WTC11 (cell line): Measurements from ENCODE around the gene TULP1. TPM values are rescaled to one million over a fixed set of nuclear protein-coding genes. Genes with fewer than 3 reads are reported as not detected.
A peak's percentile ranks its signal among the peaks of the same experiment; 100 is the strongest.

Experiments
- ATAC-seq: fragments of 200-7000 bp; cut with Tn5 transposase; 2 replicates; pipeline ENCODE4 v1.10.0; 2021; ENCODE audit warnings: mild to moderate bottlenecking, moderate library complexity
- CTCF ChIA-PET: fragments of 300-600 bp; sonication (Branson Sonifier 250); formaldehyde crosslinking; loops from one replicate; lab custom pipeline; 2021; ENCODE audit warnings: antibody characterized with exemption; lab: Charles Lee
- POLR2A ChIA-PET: fragments of 350-600 bp; sonication (Branson Sonifier 250); formaldehyde crosslinking; loops from one replicate; lab custom pipeline; 2021; ENCODE audit warnings: antibody characterized with exemption; lab: Charles Lee
- DNase-seq: peaks from one replicate; pipeline ENCODE4 v3.0.0; 2021; ENCODE audit warnings: low spot score
- H3K27ac Mint-ChIP-seq: 2 replicates; pipeline ENCODE4 v1.8.0; 2021; ENCODE audit warnings: mixed read lengths
- H3K27me3 Mint-ChIP-seq: 2 replicates; pipeline ENCODE4 v1.8.0; 2021; ENCODE audit warnings: low read depth, mild to moderate bottlenecking, moderate library complexity, mixed read lengths
- H3K36me3 Mint-ChIP-seq: 2 replicates; pipeline ENCODE4 v1.8.0; 2021; ENCODE audit warnings: mixed read lengths
- H3K4me1 Mint-ChIP-seq: 2 replicates; pipeline ENCODE4 v1.8.0; 2022; ENCODE audit warnings: mixed read lengths
- H3K4me3 Mint-ChIP-seq: 2 replicates; pipeline ENCODE4 v1.8.0; 2021; ENCODE audit warnings: mild to moderate bottlenecking, moderate library complexity, mixed read lengths
- H3K9me3 Mint-ChIP-seq: 2 replicates; pipeline ENCODE4 v1.8.0; 2021; ENCODE audit warnings: mixed read lengths
- ATF3 ChIP-seq: sonication (generic); formaldehyde crosslinking; conservative IDR thresholded peaks from 2 replicates; pipeline ENCODE4 v1.8.1; 2022; ENCODE audit warnings: mild to moderate bottlenecking, missing genetic modification reagents
- E2F4 ChIP-seq: sonication (generic); formaldehyde crosslinking; IDR thresholded peaks from 2 replicates; pipeline ENCODE4 v1.8.1; 2022; ENCODE audit warnings: low read depth, mild to moderate bottlenecking, moderate library complexity, missing genetic modification reagents, borderline replicate concordance
- ESRRA ChIP-seq: sonication (generic); formaldehyde crosslinking; IDR thresholded peaks from 2 replicates; pipeline ENCODE4 v1.8.1; 2022; ENCODE audit warnings: mild to moderate bottlenecking, missing genetic modification reagents, borderline replicate concordance
- FOXP4 ChIP-seq: sonication (generic); formaldehyde crosslinking; IDR thresholded peaks from 2 replicates; pipeline ENCODE4 v1.8.0; 2022; ENCODE audit warnings: mild to moderate bottlenecking, missing genetic modification reagents
- NFYB ChIP-seq: sonication (generic); formaldehyde crosslinking; conservative IDR thresholded peaks from 2 replicates; pipeline ENCODE4 v1.8.0; 2022; ENCODE audit warnings: low read depth, missing genetic modification reagents
- NR1H2 ChIP-seq: sonication (generic); formaldehyde crosslinking; IDR thresholded peaks from 2 replicates; pipeline ENCODE4 v1.9.0; 2021; ENCODE audit warnings: mild to moderate bottlenecking, moderate library complexity, missing genetic modification reagents
- PRDM15 ChIP-seq: sonication (generic); formaldehyde crosslinking; IDR thresholded peaks from 2 replicates; pipeline ENCODE4 v1.8.0; 2022; ENCODE audit warnings: missing genetic modification reagents
- PRRX2 ChIP-seq: fragments of 250-450 bp; sonication (Bioruptor Pico); IDR thresholded peaks from 2 replicates; pipeline ENCODE4 v1.8.0; 2021; ENCODE audit warnings: mild to moderate bottlenecking
- SOX15 ChIP-seq: fragments of 250-450 bp; sonication (Bioruptor Pico); IDR thresholded peaks from 2 replicates; pipeline ENCODE4 v1.9.0; 2021; ENCODE audit warnings: mild to moderate bottlenecking
- TEAD1 ChIP-seq: sonication (generic); formaldehyde crosslinking; IDR thresholded peaks from 2 replicates; pipeline ENCODE4 v1.8.0; 2022; ENCODE audit warnings: mild to moderate bottlenecking, missing genetic modification reagents
- TEAD4 ChIP-seq: sonication (generic); formaldehyde crosslinking; IDR thresholded peaks from 2 replicates; pipeline ENCODE4 v1.8.0; 2022; ENCODE audit warnings: mild to moderate bottlenecking, missing genetic modification reagents
- USF1 ChIP-seq: sonication (generic); formaldehyde crosslinking; IDR thresholded peaks from 2 replicates; pipeline ENCODE4 v1.8.0; 2022; ENCODE audit warnings: mild to moderate bottlenecking, missing genetic modification reagents
- USF2 ChIP-seq: sonication (generic); formaldehyde crosslinking; IDR thresholded peaks from 2 replicates; pipeline ENCODE4 v1.8.1; 2023; ENCODE audit warnings: mild to moderate bottlenecking, missing genetic modification reagents, moderate library complexity
- ZNF121 ChIP-seq: sonication (generic); formaldehyde crosslinking; IDR thresholded peaks from 2 replicates; pipeline ENCODE4 v1.8.0; 2023; ENCODE audit warnings: missing genetic modification reagents
- ZNF263 ChIP-seq: sonication (generic); formaldehyde crosslinking; IDR thresholded peaks from 2 replicates; pipeline ENCODE4 v1.8.1; 2022; ENCODE audit warnings: low read depth, mild to moderate bottlenecking, moderate library complexity, missing genetic modification reagents
- total RNA-seq: library from RNA; stranded (reverse); gene quantifications from 3 replicates; pipeline ENCODE4 v1.2.3, GENCODE V29; 2021

Gene TULP1
- total RNA-seq, 1 experiment from 2014 or later, result 2.9 TPM

GRCh38 chr6:35489066-35489465 is 23.6 kb downstream of the TULP1 start (continued):
- TF ChIP-seq PRDM15 (CRISPR knock-in tag), result no peak
- TF ChIP-seq TEAD4 (CRISPR knock-in tag), result no peak
- TF ChIP-seq ZNF263 (CRISPR knock-in tag), result no peak

GRCh38 chr6:35488517-35488862 is 24.2 kb downstream of the TULP1 start:
- CTCF ChIA-PET, result interaction anchor here (1.6 to 2.9 kb wide), 3 partner anchors 8 to 34 kb away, joined by 4 to 17 read pairs (median 7); partner anchors contain the start of gene TEAD3
- Mint-ChIP-seq H3K4me3 (no peak overlapping the region), H3K9me3 (no peaks in the 10 kb centered on the region), H3K4me1 (peaks cover 73% of the 10 kb centered on the region), H3K27me3 (no peaks in the 10 kb centered on the region), H3K36me3 (0 out of 2 replicates have a peak, but pooled peaks cover 3% of the 10 kb centered on the region), H3K27ac (peak overlapping the region; percentile 72)
- DNase-seq, result no peak
- TF ChIP-seq ZNF121 (CRISPR knock-in tag) (0 out of 2 replicates have a peak, but pooled peaks have one; percentile 34), USF1 (CRISPR knock-in tag) (no peak)
- no peak for ATAC-seq
- POLR2A ChIA-PET, result interaction anchor here (4.3 to 5.6 kb wide), 2 partner anchors 8 to 15 kb away, joined by 54 read pairs; partner anchors contain the start of gene TEAD3

GRCh38 chr6:35487658-35488516 is 24.8 kb downstream of the TULP1 start:
- Mint-ChIP-seq H3K4me1 (peaks cover 67% of the 10 kb centered on the region), H3K27ac (peak overlapping the region; percentile 72), H3K4me3 (peak overlapping the region; percentile 38), H3K36me3 (peaks cover 5% of the 10 kb centered on the region; the same call in 1 of the 2 replicates), H3K9me3 (no peaks in the 10 kb centered on the region), H3K27me3 (no peaks in the 10 kb centered on the region)
- ChIA-PET CTCF (interaction anchor here (0.5 to 2.9 kb wide), 6 partner anchors 9 to 134 kb away, joined by 3 to 17 read pairs (median 5); partner anchors contain the start of gene TEAD3), POLR2A (interaction anchor here (0.7 to 5.6 kb wide), 3 partner anchors 9 to 507 kb away, joined by 3 to 54 read pairs (median 54); partner anchors contain the start of gene TEAD3)
- DNase-seq (no peak), ATAC-seq (no peak)
- TF ChIP-seq ESRRA (CRISPR knock-in tag), result peak; percentile 90; the same call in 1 of the 2 replicates
- no peak for TF ChIP-seq PRRX2 (CRISPR knock-in tag)

- Mint-ChIP-seq H3K4me3 (peak overlapping the region; percentile 65), H3K27ac (peak overlapping the region; percentile 100), H3K9me3 (no peaks in the 10 kb centered on the region), H3K36me3 (peaks cover 8% of the 10 kb centered on the region; the same call in 1 of the 2 replicates), H3K4me1 (peaks cover 52% of the 10 kb centered on the region), H3K27me3 (no peaks in the 10 kb centered on the region)
- ChIA-PET CTCF (interaction anchor here (0.8 to 2.0 kb wide), 6 partner anchors 10 to 36 kb away, joined by 3 to 9 read pairs (median 5); partner anchors contain the start of gene TEAD3), POLR2A (interaction anchor here (0.5 to 5.6 kb wide), 5 partner anchors 10 to 157 kb away, joined by 3 to 54 read pairs (median 3); partner anchors contain the start of genes FANCE and TEAD3)
- ATAC-seq (peak; percentile 33), DNase-seq (peak; percentile 90)
- no peak for TF ChIP-seq USF1 (CRISPR knock-in tag)
- TF ChIP-seq SOX15 (CRISPR knock-in tag), result no peak
- TF ChIP-seq NR1H2, result no peak
- TF ChIP-seq E2F4, result peak; percentile 27; the same call in 1 of the 2 replicates
- peak; percentile 32; the same call in 1 of the 2 replicates for TF ChIP-seq USF2 (CRISPR knock-in tag)
- no peak for TF ChIP-seq ATF3
- TF ChIP-seq TEAD1 (CRISPR knock-in tag), result peak; percentile 79; the same call in 1 of the 2 replicates
- peak; percentile 86 for TF ChIP-seq FOXP4 (CRISPR knock-in tag)
- TF ChIP-seq NFYB (CRISPR knock-in tag), result no peak
Observed at GRCh38 chr6:35486005-35486925, 26.4 kb downstream of the TULP1 start.
